Stomach (tissue), 9 donors: ENCODE measurements around the gene LARGE2. TPM values are rescaled to one million over a fixed set of nuclear protein-coding genes. Genes with fewer than 3 reads are reported as not detected.

ENCODE experiments used
- DNase-seq, 2 donors: peaks; one replicate each; pipeline versions ENCODE4 v3.0.0 to v3.0.0-alpha.2; 2013 to 2019
- H3K27ac ChIP-seq, 5 donors: fragments of 200-600 bp in 4 of 5; sonication (generic) in 4 of 5; one replicate each; pipeline ENCODE4 v1.5.1; 2013 to 2019; ENCODE audit warnings: mild to moderate bottlenecking in 1 of 5, moderate library complexity in 1 of 5
- H3K27me3 ChIP-seq, 3 donors: fragments of 200-600 bp; sonication (generic); one replicate each; pipeline ENCODE4 v1.5.1; 2017 to 2019; ENCODE audit warnings: mixed run types in 1 of 3
- H3K36me3 ChIP-seq, 4 donors: fragments of 200-600 bp; sonication (generic); 1 replicate in 3 of 4; 2 replicates in 1 of 4; pipeline ENCODE4 v1.5.1; 2016 to 2019
- H3K4me1 ChIP-seq, 4 donors: fragments of 200-600 bp; sonication (generic); one replicate each; pipeline ENCODE4 v1.5.1; 2016 to 2019
- H3K4me3 ChIP-seq, 4 donors: fragments of 200-600 bp; sonication (generic) in 3 of 4; one replicate each; pipeline ENCODE4 v1.5.1; 2016 to 2019; ENCODE audit warnings: mild to moderate bottlenecking in 1 of 4
- H3K9me3 ChIP-seq, 4 donors: fragments of 200-600 bp; sonication (generic); one replicate each; pipeline ENCODE4 v1.5.1; 2016 to 2019
- EP300 ChIP-seq: sonication (generic); formaldehyde crosslinking; IDR thresholded peaks from one replicate; pipeline ENCODE4 v1.6.1; 2017; ENCODE audit warnings: antibody characterized with exemption
- POLR2A ChIP-seq, 4 donors: fragments of 450-650 bp; IDR thresholded peaks; one replicate each; pipeline ENCODE4 v1.6.1; 2016; ENCODE audit warnings: antibody characterized with exemption in 4 of 4, control low read depth in 2 of 4, mild to moderate bottlenecking in 1 of 4, moderate library complexity in 1 of 4
- POLR2AphosphoS5 ChIP-seq, 3 donors: sonication (generic); formaldehyde crosslinking; IDR thresholded peaks; one replicate each; pipeline ENCODE4 v1.6.1; 2016; ENCODE audit warnings: antibody characterized with exemption in 3 of 3
- WGBS, 5 donors: extraction: QIAGEN DNeasy Blood & Tissue Kit in 3 of 5; methylation state at CpG; one replicate each; pipeline versions ENCODE4 v1.1.5 to v1.1.7; 2013 to 2018; 5-methylcytosine and 5-hydroxymethylcytosine counted together
- intact Hi-C: fragments of 100-400 bp; cut with DNase I; formaldehyde crosslinking; loops from one replicate; pipeline ENCODE4 v1.15.1; 2023; ENCODE audit warnings: low total_unique reads
- polyA plus RNA-seq, 3 donors: library from polyadenylated mRNA; stranded (reverse); fragments of 200-250 nt; gene quantifications; one replicate each; pipeline ENCODE4 v1.2.3, GENCODE V29; 2013
- total RNA-seq, 5 donors: library from RNA; depleted of rRNA; stranded (reverse); fragments of >200 nt; gene quantifications; one replicate each; pipeline versions ENCODE4 v1.1.0 to v1.2.3, GENCODE V29; 2014 to 2016
- TF ChIP-seq, protein P1 (sequence below), 7 experiments: fragments of 450-650 bp in 4 of 7; fragments of 200-600 bp in 3 of 7; sonication (generic) in 3 of 7; IDR thresholded peaks; one replicate each; pipeline ENCODE4 v1.5.1; 2016 to 2019; ENCODE audit warnings: antibody characterized with exemption in 7 of 7, control low read depth in 2 of 7, mild to moderate bottlenecking in 1 of 7
- donor health status: healthy with polysubstance abuse.
- donor health status: Bipolar disorder and iron deficiency.
- donor health status: healthy.

LARGE2 gene
- total and polyA plus RNA-seq, 8 donors: 4.2 to 45.1 (median 12.5) TPM; not detected in 2

DNA sequence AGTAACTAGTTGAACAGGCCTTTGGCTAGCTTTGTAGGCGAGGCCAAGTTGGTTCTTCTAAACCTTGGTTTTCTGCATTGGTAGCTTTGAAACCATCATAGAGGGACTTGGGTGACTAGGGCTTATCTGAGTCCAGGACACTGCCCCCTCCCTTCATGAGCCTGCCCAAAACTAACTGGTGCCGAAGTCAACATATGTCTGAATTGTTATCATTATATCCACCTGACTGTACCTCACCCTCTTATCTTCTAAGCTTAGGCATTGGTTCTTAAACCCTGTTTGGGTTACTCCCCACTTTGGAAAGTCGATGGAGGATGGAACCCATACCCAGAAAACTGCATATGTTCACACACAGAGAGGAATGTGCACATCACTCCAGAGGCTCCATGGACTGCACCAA, 44.6 kb upstream of the LARGE2 start:
- Histone ChIP-seq H3K36me3 (peaks cover 65 to 99% (median 98%) of the 10 kb centered on the region in 4 donors), H3K9me3 (no peaks in the 10 kb centered on the region), H3K4me1 (peaks cover 0 to 24% (median 2%) of the 10 kb centered on the region in 4 donors), H3K27me3 (no peaks in the 10 kb centered on the region), H3K27ac (no peak overlapping the region), H3K4me3 (no peak overlapping the region)
- WGBS, 5 donors: 78 to 91% (median 84%) methylated on average over 3 of the region's 3 CpGs
- DNase-seq: no peak
- TF ChIP-seq POLR2AphosphoS5 (IDR thresholded peaks at IDR 0.05) (no peak), EP300 (no peak), POLR2A (IDR thresholded peaks at IDR 0.05) (no peak)
- TF ChIP-seq, protein P1, sequence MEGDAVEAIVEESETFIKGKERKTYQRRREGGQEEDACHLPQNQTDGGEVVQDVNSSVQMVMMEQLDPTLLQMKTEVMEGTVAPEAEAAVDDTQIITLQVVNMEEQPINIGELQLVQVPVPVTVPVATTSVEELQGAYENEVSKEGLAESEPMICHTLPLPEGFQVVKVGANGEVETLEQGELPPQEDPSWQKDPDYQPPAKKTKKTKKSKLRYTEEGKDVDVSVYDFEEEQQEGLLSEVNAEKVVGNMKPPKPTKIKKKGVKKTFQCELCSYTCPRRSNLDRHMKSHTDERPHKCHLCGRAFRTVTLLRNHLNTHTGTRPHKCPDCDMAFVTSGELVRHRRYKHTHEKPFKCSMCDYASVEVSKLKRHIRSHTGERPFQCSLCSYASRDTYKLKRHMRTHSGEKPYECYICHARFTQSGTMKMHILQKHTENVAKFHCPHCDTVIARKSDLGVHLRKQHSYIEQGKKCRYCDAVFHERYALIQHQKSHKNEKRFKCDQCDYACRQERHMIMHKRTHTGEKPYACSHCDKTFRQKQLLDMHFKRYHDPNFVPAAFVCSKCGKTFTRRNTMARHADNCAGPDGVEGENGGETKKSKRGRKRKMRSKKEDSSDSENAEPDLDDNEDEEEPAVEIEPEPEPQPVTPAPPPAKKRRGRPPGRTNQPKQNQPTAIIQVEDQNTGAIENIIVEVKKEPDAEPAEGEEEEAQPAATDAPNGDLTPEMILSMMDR (IDR thresholded peaks at IDR 0.05): no peak
- intact Hi-C loops: no loop called here

DNA sequence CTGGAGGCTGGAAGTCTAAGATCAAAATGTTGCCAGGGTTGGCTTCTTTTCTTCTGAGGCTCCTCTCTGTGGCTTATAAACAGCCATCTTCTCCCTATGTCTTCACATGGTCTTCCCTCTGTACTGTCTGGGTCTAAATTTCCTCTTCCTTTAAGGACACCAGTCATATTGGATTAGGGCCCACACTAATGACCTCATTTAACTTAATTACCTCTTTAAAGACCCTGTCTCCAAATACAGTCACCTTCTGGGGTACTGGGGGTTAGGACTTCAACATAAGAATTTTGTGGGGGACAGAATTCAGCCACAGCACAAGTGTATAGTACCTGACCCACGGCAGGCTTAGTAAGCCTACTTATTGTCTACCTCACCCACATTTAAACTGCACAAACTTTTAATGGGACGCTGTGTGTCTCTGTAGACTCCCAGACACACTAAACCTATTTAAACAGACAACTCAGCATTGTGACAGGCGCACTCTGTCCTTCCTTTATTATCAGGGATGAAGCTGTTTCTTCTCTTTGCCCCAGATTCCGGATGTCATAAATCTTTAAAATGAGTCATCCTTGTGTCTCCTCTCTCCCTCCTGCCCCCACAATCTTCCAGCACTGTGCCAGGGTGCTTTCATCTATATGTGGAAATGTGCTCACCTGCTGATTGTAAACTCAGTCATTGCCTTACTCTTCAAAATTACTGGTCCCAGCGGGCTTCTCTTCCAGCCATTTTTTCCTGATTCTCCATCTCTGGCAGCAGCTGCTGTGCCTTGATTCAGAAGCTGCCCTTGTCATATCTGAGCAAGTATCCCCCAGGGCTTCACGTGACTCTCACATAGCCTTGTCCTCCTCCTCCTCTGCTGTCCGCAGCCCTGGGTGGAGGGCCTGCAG, 42.4 kb upstream of the LARGE2 start:
- 80 to 91% (median 90%) methylated on average over 7 of the region's 7 CpGs for WGBS, 5 donors
- Histone ChIP-seq H3K27ac (peak overlapping the region in 1 of 5 donors; percentile 48), H3K27me3 (no peaks in the 10 kb centered on the region), H3K9me3 (no peaks in the 10 kb centered on the region), H3K4me3 (no peak overlapping the region), H3K4me1 (peaks cover under 1 to 26% (median 4%) of the 10 kb centered on the region in 4 donors), H3K36me3 (peaks cover 56 to 86% (median 78%) of the 10 kb centered on the region in 4 donors)
- no peak for DNase-seq
- intact Hi-C loops: no loop called here
- TF ChIP-seq POLR2A (IDR thresholded peaks at IDR 0.05) (no peak), EP300 (no peak), POLR2AphosphoS5 (IDR thresholded peaks at IDR 0.05) (no peak)
- TF ChIP-seq, protein P1 (IDR thresholded peaks at IDR 0.05): no peak

DNA sequence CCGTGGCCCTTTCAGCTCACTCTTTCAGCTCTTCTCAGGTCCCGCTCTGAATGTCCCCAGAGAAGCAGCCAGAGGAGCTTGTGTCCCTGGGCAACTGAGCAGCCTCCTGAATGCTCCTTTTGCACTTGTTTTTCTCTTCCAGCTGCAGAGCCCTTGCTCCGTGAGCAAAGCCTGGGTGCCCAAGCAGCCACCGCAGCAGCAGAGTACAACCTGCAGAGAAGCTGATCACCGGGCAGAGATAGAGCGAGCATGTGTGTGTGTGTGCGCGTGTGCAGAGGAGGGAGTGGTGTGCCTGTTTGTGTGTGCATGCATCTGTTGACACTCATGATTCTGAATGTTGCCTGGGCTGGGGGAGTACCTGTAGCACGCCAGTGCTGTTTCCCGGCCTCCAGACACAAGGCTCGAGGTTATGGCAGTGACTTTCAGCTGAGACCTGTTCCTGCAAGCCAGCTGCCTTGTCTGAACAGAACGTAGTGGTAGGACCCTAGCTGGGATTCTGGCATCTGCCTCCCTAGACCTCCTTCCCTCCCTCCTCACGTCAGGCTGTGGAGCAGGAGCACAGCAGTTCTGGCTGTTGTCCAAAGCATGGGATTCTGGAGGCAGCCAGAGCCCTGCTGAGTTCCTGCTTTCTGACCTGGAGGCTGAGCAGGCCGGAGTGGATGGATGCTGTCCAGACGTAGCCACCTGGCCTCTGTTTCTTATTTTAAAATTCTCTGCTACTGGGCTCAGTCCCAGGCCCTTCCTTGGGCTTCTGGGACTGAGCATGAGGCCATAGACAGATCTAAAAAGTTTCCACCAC, 41.5 kb upstream of the LARGE2 start:
- WGBS, 5 donors: 82 to 88% (median 85%) methylated on average over 15 of the region's 15 CpGs
- Histone ChIP-seq H3K36me3 (peaks cover 52 to 76% (median 69%) of the 10 kb centered on the region in 4 donors), H3K9me3 (no peaks in the 10 kb centered on the region), H3K4me1 (peaks cover 7 to 33% (median 9%) of the 10 kb centered on the region in 4 donors), H3K27ac (peak overlapping the region in 1 of 5 donors; percentile 62), H3K27me3 (peaks cover 0 to 4% (median 0%) of the 10 kb centered on the region in 3 donors), H3K4me3 (no peak overlapping the region)
- no peak for TF ChIP-seq EP300
- TF ChIP-seq, protein P1 (IDR thresholded peaks at IDR 0.05): no peak
- no peak for TF ChIP-seq POLR2AphosphoS5 (IDR thresholded peaks at IDR 0.05)
- TF ChIP-seq POLR2A (IDR thresholded peaks at IDR 0.05): no peak
- peak in 1 of 2 donors; percentile 67 for DNase-seq
- intact Hi-C loops: no loop called here

DNA sequence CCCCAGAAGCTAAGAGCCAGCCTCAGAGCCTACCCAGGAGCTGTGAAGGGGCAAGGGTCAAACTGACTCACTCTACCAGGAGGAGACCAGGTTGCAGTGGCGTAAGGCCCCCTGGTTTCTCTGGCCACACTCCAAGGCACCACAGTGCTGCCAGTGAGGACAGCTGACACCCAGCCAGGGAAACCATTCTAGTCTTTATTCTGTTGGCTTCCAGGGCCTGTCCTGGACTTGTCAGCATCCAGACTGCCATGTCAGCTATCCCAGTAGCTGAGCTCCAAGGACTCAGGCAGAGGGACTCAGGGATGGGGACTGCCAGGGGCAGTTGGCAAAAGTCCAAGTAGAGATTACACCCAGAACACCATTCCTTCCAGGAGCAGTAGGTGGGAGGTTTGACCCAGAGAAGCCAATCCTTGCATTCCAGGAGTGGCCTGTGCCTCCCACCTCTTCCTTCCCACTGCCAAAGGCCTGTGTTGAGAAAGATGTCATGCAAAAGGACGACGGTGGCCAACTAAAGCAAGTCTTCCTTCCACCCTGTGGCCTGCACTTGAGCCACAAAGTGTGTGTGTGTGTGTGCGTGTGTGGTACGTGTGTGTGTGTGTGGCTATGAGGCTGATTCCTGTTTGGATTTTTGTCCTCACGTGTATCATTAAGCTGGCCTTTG, 40.6 kb upstream of the LARGE2 start:
- no peak for DNase-seq
- Histone ChIP-seq H3K36me3 (peaks cover 46 to 68% (median 60%) of the 10 kb centered on the region in 4 donors), H3K27ac (peak overlapping the region in 1 of 5 donors; percentile 62), H3K27me3 (peaks cover 0 to 10% (median 0%) of the 10 kb centered on the region in 3 donors), H3K4me1 (peaks cover 8 to 37% (median 12%) of the 10 kb centered on the region in 4 donors), H3K4me3 (no peak overlapping the region), H3K9me3 (no peaks in the 10 kb centered on the region)
- TF ChIP-seq EP300 (no peak), POLR2AphosphoS5 (IDR thresholded peaks at IDR 0.05) (no peak), POLR2A (IDR thresholded peaks at IDR 0.05) (no peak)
- TF ChIP-seq, protein P1 (IDR thresholded peaks at IDR 0.05): no peak
- 70 to 87% (median 84%) methylated on average over 6 of the region's 6 CpGs for WGBS, 5 donors
- intact Hi-C loops: no loop called here
